Type B pancreatic cell (in vitro differentiated cells): ENCODE results near the gene GOLGA6A. TPM values are rescaled to one million over a fixed set of nuclear protein-coding genes. Genes with fewer than 3 reads are reported as not detected.

Experiments
- DNase-seq: peaks from one replicate; pipeline ENCODE4 v3.0.0; 2021; ENCODE audit warnings: mixed read lengths; ENCODE audit not compliant: unreplicated experiment; ENCODE audit errors: extremely low spot score
- H3K27ac Mint-ChIP-seq: 2 replicates; pipeline ENCODE4 v1.8.0; 2021; ENCODE audit warnings: mild to moderate bottlenecking, mixed read lengths
- H3K27me3 Mint-ChIP-seq: 2 replicates; pipeline ENCODE4 v1.8.0; 2021; ENCODE audit warnings: mixed read lengths
- H3K36me3 Mint-ChIP-seq: 2 replicates; pipeline ENCODE4 v1.8.0; 2021; ENCODE audit warnings: mixed read lengths
- H3K4me1 Mint-ChIP-seq: one replicate; pipeline ENCODE4 v1.8.0; 2021; ENCODE audit warnings: mixed read lengths; ENCODE audit not compliant: unreplicated experiment
- H3K4me3 Mint-ChIP-seq: 2 replicates; pipeline ENCODE4 v1.8.0; 2021; ENCODE audit warnings: mild to moderate bottlenecking, mixed read lengths
- H3K9me3 Mint-ChIP-seq: 2 replicates; pipeline ENCODE4 v1.8.0; 2021; ENCODE audit warnings: mixed read lengths
- CTCF ChIP-seq: fragments of 200-600 bp; sonication (generic); conservative IDR thresholded peaks from 2 replicates; pipeline ENCODE4 v1.5.0; 2021; ENCODE audit warnings: antibody characterized with exemption, mild to moderate bottlenecking
- total RNA-seq: library from RNA; stranded (reverse); gene quantifications from 2 replicates; pipeline ENCODE4 v1.2.1, GENCODE V29; 2021; ENCODE audit warnings: low replicate concordance

GOLGA6A gene
- total RNA-seq, 1 donor from 2014 or later: not detected

DNA sequence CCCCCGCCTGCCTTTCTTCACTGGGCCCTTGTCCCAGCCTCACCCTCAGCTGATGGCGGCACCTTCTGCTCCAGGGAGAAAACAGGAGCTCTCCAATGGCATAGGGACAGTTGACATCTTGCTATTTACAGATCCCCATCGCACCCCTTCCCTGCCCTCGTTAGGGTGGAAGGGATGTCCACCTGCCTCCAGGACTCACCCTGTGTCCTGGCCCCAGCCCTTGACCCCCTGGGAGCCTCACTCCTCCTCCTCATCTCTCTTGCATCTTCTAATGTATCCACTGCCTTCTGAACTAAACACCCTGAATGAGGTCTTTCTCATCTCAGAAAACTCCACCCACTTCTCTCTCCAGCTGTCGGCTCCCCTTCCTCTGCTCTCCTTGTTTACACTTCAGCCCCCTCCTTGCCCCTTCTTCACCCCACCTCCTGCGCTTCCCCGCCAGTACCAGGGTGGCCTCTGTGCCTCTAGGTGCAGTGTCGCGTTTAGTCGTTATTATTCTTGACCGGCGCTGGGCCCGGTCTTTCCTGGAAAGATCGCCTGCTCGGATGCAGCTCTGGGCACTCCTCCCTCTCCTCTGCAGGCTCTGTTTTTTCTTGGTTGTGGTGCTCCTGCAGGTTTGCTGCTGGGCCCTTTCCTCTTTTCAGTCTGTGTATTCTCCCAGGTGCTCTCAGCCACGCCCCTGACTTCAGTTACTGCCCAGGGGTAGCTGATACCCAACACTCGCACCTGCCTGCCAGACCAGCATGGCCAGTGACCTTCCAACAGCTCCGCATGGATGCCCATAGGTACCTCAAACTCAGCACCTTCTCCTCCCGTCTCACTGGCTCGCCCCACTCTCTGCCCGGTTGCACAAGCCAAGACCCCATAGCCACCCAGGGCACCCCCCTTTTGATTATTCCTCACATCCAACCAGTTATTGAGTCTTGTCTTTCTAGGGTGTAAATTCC lies 44.9 kb downstream of the GOLGA6A start:
- H3K4me3 Mint-ChIP-seq: no peak overlapping the region
- peaks cover 4% of the 10 kb centered on the region for H3K36me3 Mint-ChIP-seq
- peak overlapping the region; percentile 9 for H3K27ac Mint-ChIP-seq
- TF ChIP-seq CTCF: no peak
- no peak for DNase-seq
- no peaks in the 10 kb centered on the region for H3K9me3 Mint-ChIP-seq
- H3K4me1 Mint-ChIP-seq: peaks cover 14% of the 10 kb centered on the region
- H3K27me3 Mint-ChIP-seq: no peaks in the 10 kb centered on the region

GRCh38 chr15:74036271-74037170 lies 45.8 kb downstream of the GOLGA6A start:
- H3K27ac Mint-ChIP-seq: peak overlapping the region; percentile 9
- no peak overlapping the region for H3K4me3 Mint-ChIP-seq
- peaks cover 6% of the 10 kb centered on the region for H3K36me3 Mint-ChIP-seq
- no peak for DNase-seq
- H3K4me1 Mint-ChIP-seq: peaks cover 14% of the 10 kb centered on the region
- TF ChIP-seq CTCF: peak; percentile 74
- H3K27me3 Mint-ChIP-seq: no peaks in the 10 kb centered on the region
- no peaks in the 10 kb centered on the region for H3K9me3 Mint-ChIP-seq

GRCh38 chr15:74035121-74036017 lies 47.0 kb downstream of the GOLGA6A start:
- no peaks in the 10 kb centered on the region for H3K9me3 Mint-ChIP-seq
- peaks cover 14% of the 10 kb centered on the region for H3K4me1 Mint-ChIP-seq
- no peaks in the 10 kb centered on the region for H3K27me3 Mint-ChIP-seq
- no peak for DNase-seq
- no peak overlapping the region for H3K4me3 Mint-ChIP-seq
- peaks cover 8% of the 10 kb centered on the region for H3K36me3 Mint-ChIP-seq
- no peak for TF ChIP-seq CTCF
- H3K27ac Mint-ChIP-seq: no peak overlapping the region

- H3K4me3 Mint-ChIP-seq: no peak overlapping the region
- H3K27ac Mint-ChIP-seq: no peak overlapping the region
- no peak for DNase-seq
- peaks cover 14% of the 10 kb centered on the region for H3K4me1 Mint-ChIP-seq
- H3K9me3 Mint-ChIP-seq: no peaks in the 10 kb centered on the region
- TF ChIP-seq CTCF: no peak
- H3K36me3 Mint-ChIP-seq: peaks cover 8% of the 10 kb centered on the region
- no peaks in the 10 kb centered on the region for H3K27me3 Mint-ChIP-seq
Observed at GRCh38 chr15:74034206-74034755, 48.1 kb downstream of the GOLGA6A start.
